NCI-H2227 (cell line): ENCODE results near the gene ITIH1.

Source experiments
- DNase-seq: peaks from one replicate; lab custom pipeline; 2025; ENCODE audit not compliant: unreplicated experiment; lab: John Stamatoyannopoulos, UW

The ITIH1 gene

DNA sequence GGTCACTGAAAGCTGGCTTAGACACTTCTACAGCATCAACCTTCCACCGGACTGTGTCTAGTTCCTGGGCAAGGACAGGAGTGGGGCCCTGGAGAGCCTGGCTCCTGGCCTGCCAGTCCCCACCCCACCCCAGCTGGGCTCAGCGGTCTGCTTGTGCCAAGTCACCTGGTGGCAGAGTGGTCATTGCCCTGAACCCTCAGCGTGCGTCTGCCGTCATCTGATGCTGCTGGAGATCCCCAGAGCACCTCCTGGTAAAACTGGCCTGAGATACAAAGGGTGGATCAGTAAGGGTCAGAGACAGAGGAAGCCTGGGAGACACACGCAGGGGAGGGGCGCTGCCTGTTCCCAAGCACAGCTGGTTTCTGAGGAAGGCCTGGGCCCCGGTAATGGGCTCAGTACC is 36.4 kb downstream of the ITIH1 start:
- DNase-seq: no peak

DNA sequence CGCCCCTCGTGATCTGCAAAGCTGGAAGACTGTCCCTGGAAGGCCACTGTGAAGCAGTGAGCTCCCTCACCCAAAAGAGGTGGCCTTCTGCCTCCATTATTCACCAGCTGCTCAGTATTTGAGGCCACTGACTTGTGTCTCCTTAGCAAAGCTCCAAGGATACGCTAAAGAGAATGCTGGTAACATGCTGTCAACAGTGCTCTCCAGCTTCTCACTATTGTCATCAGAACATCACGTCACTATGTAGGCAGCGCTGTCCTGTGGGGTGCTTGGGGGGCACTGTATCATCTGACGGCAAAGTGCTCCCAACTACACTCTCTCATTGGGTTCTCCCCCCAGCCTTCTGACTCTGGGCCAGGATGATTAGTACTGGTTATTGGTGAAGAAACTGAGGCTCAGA is 38.8 kb downstream of the ITIH1 start:
- no peak for DNase-seq

DNA sequence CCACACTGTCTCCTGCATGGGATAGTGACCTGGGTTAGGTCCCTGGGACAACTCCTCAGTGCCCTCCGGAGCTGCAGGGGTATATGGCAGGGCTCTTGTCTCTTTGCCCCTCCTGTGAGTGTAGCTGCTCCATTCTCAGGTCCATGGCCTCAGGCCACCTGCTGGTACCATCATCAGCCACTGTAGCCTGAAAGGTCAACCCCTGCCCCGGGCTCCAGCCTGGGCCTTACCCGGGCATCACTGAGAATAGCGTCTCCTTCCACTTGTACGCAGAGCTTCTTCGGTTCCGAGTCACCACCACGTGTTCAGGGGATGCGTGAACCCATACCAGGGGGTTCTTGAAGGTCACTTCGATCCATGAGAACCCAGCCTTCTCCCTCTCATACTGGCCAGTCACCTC is 39.3 kb downstream of the ITIH1 start:
- DNase-seq: no peak

DNA sequence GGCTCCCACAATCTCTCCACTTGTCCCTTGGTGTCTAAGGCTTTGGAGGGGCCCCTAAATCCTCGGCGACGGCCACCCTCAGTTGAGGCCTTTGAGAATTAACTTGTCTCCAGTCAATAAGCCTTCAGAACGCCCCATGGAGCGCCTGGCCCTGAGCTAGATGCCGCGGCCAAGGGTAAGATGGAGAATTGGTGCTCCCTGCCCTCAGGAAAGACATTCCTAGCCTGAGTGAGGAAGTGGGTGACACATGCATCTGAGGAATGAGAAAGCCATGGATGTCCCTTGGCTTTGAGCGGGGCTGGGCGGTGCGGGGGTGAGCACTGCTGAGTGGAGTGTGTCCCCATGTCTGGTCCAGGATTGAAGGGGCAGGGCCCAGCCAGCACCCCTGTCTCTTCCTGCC is 39.8 kb downstream of the ITIH1 start:
- DNase-seq: no peak

DNA sequence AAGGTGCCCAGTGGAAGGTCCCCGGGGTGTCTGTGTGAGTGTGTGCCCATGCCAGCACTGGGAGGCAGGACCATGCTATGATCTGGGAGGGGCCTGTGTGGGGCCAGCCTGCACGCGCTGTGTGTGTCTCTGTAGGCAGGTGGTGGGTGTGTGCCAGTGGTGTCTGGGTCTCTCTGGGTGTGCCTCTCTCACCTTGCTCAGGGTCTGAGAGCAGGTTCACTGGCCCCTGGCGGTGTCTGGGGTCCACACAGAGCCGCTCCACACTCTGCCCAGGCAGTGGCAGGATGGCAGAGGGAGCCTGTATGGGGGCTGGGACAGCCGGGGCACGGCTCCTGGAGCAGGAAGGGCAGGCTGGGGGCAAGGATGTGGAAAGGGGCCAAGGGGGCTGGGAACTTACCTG is 40.5 kb downstream of the ITIH1 start:
- DNase-seq: no peak

DNA sequence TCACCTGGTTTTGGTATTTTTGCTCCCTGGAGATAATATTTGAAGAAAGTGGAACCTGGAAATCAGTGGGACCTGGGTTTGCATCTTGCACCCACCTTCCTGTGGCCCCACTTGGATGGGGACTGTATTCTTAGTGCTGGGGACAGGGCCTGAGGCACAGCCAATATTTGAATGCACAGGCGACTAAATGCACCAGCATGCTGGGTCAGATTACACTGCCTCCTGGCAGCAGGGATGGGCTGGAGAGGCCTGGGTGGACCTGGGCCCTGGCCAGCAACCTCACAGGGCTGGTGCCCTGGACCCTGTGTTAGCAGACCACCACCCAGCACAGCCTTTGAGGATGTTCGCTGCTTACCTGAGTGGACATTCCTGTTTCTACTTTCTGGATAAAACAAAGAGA is 42.5 kb downstream of the ITIH1 start:
- DNase-seq: no peak

DNA sequence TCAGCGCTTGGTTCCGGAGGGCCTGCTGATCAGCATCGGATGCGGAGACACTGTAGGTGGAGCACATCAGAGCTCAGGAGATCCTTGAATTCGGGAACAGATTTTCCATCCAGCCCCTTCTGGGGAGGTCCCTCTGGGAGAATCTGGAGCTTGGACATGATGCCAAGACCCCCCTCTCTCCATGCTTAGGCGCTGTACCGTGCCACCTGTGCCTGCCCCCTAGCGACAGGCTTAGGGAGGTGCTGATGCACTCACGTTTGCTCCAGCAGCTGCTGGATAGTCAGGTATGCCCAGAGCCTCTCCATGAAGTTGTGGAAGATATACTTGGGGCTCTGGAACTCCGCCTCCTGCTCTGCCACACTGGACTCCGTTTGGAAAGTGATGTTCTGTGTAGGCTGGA is 43.3 kb downstream of the ITIH1 start:
- peak; percentile 10 for DNase-seq

DNA sequence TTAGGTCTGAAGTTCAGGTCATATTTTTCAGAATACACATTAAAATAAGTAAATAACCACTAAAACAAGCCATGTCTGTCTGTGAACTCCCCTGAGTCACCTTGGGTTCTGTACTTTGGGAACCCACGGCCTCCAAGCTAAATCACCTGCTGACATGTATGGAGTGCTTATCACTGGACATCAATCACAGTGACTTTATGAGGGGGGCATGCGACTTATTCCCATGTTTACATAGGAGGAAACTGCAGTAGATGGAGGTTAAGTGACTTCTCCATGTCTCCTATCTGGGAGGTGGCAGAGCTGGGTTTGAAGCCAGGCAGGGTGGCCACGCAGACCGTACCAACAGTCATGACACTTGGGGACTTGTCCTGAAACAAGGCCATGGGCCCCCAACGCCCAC is 45.0 kb downstream of the ITIH1 start:
- DNase-seq: no peak

DNA sequence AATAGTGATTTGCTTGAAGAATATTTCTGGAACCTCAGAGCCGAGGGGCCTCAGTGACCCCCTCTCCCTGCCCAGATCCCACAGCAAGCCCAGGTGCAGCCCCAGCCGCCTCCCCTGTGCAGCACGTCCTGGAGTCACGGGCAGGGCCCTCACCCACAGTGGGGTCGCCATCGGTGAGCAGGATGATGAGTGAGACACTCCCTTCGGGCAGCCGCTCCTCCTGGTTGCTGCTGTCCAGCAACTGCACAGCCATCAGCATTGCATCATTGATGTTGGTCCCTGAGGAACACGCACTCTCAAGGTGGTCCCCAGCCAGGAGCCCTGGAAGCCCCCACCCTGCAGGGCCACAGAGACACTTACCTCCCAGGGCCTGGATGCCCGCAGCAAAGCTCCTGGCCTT is 46.6 kb downstream of the ITIH1 start:
- DNase-seq: no peak

DNA sequence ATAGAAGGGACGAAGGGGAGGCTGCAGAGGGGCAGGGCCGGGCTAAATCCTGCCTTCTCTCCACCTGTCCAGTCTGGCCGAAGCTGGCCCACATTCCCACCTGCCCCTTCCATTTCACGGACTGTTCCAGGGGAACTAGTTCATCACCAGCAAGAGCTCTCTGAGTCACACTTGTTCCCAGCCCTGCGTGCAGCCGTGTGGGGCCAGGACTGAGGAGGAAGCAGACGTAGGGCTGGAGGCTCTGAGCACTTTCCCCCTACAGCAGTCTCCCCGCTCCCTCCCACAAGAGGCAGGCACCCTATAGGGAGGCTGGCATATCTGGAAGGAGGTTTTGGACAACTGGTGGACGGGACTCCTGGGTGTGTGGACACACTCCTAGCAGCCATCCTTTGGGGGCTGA is 50.0 kb downstream of the ITIH1 start:
- DNase-seq: no peak

DNA sequence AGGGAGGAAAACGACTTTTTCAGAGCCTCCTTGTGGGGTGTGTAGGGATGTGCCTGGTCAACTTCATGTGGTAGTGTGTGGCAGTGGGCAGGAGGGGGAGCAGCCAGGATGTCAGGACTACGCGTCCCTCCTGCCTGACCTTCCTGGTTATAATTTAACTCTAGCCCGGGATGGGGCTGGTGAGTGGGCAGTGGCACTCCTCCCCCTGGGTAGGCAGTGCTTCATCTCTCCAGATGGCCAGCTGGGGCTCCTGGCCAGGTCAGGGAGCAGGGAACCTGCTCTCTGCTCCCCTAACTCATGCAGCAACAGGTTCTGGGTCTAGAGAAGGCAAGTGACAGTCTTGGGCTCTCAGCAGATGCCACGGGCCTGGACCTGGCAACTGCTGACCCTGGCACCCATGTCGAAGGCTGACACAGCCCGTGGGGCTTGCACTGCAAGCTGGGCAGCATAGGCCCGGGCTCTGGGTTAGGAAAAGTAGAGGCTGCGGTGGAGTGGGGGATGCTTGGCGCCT is 50.5 kb downstream of the ITIH1 start:
- DNase-seq: no peak

DNA sequence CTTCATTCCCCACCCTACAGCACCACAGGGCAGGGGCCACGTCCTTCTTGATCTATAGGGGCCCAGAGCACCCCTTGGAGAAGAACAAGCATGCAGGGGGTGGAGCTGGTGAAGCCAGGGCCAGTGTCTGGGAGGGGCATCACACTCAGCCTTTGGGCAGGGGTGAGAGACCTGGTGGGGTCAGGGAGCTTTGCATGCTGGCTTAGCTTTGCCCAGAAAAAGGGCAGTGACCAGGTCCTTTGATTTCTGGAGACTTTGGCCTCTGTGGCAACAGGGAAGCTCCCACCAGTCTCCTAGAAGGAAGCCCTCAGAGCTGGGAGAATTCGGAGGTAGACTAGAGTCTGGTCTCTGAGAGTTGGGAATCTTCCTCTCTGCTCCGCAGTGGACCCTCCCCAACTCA is 52.1 kb downstream of the ITIH1 start:
- no peak for DNase-seq

DNA sequence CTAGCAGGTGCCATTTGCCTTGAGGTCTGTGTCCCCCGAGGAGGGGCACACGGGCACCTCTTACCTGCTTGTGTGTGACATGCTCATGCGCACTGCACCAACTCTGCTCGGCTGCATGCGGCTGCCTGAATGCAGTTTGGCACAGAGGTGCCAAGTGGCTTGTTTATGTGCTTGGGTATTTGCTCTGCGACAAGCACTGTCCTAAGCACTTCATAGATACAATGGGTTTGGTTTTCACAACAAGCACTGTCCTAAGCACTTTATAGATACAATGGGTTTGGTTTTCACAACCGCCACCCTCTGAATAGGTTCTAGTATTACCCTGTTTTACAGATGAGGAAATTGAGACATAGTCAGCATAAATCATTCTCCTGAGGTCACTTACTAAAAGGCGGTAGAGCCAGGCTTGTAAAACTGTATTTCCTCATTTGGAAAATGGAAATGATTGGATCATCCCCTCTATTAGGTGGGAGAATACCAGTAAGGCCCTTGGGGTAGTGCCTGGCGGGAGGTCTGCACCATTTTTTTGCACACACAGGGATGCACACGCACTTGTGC is 52.6 kb downstream of the ITIH1 start:
- no peak for DNase-seq

DNA sequence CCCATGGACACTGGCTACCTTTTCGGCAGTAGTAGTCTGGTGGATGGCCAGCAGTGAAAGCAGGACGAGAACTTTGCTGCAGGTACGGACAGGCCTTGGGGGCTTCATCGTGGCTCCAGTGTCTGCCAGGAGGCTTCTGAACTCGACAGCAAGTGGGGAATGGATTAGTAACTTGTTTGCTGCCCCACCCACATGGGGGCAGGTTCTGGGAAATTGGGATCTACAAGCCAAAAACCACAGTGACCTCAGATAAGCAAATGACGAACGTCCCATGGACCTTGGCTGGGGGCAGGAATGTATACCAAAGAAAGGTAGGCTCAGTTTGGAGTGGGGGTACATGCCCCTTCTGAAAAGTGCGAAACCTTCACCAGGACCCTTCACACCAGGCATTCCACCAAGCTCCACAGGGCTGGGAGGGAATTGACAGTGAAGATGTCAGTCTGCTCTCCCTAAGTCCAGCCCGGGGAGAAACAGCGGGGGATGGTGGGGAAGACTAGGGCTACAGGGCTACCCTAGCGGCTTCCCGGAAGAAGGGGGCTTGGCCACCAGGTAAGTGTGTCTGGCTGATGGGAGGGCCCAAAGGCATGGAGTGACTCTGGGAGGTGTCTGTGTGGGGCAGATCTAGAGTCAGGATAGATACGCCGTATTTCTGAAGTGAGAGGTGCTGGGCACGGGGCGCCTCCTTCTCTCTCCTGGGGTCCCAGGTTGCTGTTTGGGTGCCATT is 53.3 kb downstream of the ITIH1 start, which contains the start of gene ITIH4:
Gene ITIH4, minus strand, starts transcription at position 138 of the 724 bp plus-strand sequence. Its CDS starts 30 bp downstream, at position 108.
- no peak for DNase-seq

DNA sequence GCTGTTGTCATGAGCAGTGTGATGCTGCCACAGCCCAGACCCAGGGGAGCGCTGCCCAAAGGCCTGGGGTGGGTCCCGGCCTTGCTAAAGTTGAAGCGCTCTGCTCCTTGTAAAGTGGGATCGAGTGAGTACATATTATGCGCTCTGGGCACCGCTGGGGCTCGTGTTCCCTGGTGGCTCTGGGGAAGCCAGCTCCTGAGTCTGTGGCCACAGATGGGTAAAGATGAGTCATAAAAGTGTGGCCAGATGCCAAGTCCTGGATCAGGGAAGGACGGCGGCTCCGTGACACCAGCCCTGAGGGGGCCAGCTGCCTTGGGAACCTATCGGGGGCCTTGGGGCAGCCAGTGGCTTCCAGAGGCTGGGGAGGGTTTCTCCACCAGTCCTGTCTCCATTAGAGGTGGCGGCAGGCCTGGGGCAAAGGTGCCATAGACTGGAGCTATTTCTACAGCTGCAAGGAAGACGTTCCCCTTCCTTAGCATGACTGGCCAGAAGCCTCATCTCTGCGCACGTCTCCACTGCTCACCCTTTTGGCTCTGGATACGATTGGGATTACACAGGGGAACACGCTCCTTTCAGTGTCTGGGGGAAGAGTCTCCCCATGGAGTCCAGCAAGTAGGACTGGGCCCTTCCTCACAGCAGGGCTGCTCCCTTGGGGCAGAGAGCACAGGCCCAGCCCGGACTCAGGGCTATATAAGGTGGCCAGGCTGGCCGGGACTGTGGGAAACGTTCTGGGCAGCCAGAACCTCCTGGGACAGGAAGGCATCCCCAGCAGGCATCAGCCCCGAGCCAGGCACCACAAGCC is 54.3 kb downstream of the ITIH1 start:
- no peak for DNase-seq

DNA sequence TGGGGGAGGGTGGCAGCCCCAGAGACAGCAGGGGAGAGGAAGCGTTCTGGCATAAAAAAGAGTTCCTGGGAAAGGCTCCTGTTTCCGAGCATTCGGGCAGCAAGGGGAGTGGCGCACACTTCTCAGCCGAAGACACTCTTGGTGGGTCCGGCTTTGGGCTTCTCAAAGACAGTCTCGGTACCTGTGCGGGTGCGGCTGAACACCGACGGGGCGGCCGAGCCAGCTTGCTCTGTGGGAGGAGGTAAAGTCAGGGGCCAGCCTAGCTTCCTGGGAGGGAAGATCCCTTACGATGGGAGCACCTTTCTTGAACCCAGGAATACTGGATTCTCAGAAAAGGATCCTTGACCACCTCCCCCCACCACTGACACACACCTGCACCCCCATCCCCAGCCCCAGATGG is 55.8 kb downstream of the ITIH1 start:
- DNase-seq: no peak

DNA sequence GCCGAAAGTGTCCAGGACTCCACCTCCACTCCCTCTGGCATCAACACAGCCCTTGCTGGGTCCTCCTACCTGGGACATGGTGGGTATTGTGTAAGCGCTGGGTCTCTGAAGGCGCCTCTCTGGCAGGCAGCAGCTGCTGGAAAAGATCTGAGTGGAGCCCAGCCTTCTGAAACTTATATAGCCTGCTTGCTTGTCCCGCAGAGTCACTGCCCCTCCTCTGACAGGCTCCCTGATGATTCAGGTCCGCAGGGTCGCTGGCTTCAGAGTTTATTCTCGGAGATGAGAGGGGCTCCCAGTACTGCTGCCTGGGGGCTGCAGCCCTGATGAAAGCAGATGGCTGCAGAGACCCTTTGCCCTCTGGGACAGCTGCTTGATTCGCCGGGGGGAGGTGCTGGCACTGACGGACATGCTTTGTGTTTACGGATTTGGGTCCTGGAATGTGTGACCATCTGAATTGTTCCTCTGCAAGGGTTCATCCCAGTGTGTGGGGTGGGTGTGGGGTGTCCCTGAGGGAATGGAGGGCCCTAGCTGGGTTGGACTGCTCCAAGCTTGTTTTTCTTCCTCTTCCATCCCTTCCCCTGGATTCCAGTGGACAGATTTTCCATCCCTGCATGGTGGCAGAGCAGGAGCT is 57.6 kb downstream of the ITIH1 start, which contains the start of gene MUSTN1:
Gene MUSTN1, minus strand, starts transcription at position 149 of the 631 bp plus-strand sequence. Its CDS starts 71 bp downstream, at position 78.
- peak; percentile 31 for DNase-seq

DNA sequence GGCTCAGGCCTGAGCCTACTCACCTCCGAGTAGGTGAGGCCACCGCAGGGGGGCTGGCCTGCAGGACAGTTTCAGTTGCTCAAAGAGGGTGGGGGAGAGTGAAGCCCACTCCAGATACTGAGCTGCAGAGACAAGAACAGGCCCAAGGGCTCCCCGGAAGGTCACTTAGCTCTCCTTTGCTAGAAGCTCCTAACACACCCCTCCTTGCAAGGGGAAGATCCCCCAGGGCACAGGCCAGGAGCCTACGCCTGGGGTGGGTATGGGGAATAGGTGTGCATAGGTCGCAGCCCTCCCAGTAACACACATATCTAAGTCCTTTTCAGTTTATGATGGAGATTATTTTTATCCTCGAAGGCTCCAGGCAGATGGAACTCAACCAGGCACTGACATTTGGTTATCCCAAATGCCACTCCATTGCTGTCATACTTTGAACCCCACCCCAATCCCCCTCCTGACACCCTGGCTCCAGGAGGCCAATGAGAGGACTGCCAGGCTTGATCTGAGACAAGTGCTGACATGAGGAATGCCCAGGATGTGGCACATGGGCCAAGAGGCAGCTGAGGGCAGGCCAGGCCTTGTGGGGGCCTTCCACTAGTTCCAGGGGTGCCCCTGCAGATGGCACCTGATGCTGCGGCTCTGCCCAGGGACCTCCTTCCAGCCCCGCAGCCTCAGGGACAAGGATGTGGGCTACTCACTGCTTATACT is 58.5 kb downstream of the ITIH1 start:
- DNase-seq: no peak

DNA sequence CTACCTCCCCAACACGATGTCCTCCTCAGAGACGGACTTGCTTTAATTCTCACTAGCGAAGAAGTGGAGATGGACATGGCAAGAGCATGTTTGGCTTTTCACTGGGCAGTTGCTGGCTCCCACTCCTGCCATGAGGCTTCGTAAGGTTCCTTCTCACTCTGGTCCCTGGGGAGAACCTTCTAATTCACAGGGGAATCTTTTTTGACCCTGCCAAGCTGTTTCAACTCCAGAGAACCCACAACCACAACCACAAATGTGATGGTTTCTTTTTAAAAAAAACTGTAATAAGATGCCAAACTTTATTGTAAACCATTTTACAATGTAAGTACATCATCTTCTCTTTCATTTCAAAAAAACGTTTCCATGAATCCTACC is 59.1 kb downstream of the ITIH1 start:
- DNase-seq: no peak

DNA sequence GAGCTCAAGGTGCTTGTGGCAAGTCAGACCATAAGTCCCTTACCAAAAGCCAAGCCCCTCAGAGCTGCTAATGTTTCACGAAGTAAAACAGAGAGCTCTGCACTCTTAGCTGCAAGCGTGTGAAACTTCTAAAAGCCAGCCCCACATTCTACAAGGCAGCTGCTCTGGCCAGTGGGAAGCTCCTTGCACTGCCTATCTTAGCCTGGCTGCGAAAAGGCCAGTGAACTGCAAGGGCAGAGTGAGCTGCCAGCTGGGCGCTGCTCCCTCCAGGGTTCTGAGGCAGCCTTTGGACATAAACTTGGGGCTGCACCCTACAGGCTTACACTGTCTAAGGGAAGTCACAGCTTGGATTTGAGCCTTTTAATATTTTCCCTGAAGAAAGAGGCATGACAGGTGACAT is 59.6 kb downstream of the ITIH1 start:
- DNase-seq: no peak
